Cardiac ventricle fibroblast (primary cell): Measurements from ENCODE around the gene CYSLTR2. TPM values are rescaled to one million over a fixed set of nuclear protein-coding genes. Genes with fewer than 3 reads are reported as not detected.

Source experiments
- total RNA-seq: library from RNA; depleted of rRNA; stranded (reverse); fragments of >200 nt; gene quantifications from 2 replicates; pipeline ENCODE4 v1.2.3, GENCODE V29; 2015

The CYSLTR2 gene
- total RNA-seq = 0.37 and 6.3 TPM in 2 replicates

GRCh38 chr13:48653472-48653939, at the start of gene CYSLTR2:
CYSLTR2 (plus strand) TSS chr13:48653929; CDS start chr13:48706818, 52,889 bp downstream.

Other genes with a start within 250 kb of the CYSLTR2 start
- 9.5 and 10.0 TPM in 2 replicates for gene LPAR6, start 240.8 kb upstream of the CYSLTR2 start, total RNA-seq
- gene RCBTB2, start 120.8 kb upstream of the CYSLTR2 start, total RNA-seq = 9.2 and 9.9 TPM in 2 replicates